ENCODE data around the gene CKS1B. TPM values are rescaled to one million over a fixed set of nuclear protein-coding genes. Genes with fewer than 3 reads are reported as not detected.

The CKS1B gene
- total RNA-seq, 3 donors from 2014 or later, result 26.8 to 52.4 (median 29.3) TPM

DNA sequence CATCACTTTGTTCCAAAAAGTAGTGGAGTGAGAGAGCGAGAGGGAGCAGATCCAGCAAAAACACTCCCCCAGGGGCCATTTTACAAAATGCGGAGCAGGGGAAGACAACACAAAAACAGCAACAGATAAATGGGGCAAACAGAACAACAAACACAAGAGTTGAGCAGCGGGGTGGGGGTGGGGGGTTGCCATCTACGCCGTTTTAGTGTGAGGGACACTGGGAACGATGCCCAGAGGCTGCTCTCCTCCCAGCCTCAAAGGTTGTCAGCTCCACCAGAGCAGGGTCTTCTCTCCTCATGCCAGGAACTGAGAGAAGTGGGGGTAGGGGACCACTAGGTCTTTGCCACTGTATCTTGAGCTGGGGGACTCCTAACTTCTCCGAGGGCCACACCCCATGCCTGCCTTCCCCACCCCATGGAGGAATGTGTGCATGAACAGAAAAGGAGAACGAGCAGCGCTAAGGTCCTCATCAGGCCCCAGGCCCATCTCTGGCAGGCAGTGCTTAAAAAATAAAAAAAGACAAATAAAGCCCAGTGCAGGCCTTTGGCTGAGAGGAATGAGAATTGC lies 17.3 kb upstream of the CKS1B start:
- TF ChIP-seq, protein P1, sequence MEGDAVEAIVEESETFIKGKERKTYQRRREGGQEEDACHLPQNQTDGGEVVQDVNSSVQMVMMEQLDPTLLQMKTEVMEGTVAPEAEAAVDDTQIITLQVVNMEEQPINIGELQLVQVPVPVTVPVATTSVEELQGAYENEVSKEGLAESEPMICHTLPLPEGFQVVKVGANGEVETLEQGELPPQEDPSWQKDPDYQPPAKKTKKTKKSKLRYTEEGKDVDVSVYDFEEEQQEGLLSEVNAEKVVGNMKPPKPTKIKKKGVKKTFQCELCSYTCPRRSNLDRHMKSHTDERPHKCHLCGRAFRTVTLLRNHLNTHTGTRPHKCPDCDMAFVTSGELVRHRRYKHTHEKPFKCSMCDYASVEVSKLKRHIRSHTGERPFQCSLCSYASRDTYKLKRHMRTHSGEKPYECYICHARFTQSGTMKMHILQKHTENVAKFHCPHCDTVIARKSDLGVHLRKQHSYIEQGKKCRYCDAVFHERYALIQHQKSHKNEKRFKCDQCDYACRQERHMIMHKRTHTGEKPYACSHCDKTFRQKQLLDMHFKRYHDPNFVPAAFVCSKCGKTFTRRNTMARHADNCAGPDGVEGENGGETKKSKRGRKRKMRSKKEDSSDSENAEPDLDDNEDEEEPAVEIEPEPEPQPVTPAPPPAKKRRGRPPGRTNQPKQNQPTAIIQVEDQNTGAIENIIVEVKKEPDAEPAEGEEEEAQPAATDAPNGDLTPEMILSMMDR (IDR thresholded peaks at IDR 0.05), result no peak
- H3K9me3 ChIP-seq, result no peaks in the 10 kb centered on the region
- intact Hi-C loops (cut with DNase I, micrococcal nuclease), result no loop called here
- ATAC-seq (no peak), DNase-seq (peak in 2 of 3 donors; percentile 23 to 29)
- peaks cover 38% of the 10 kb centered on the region for H3K4me1 ChIP-seq (ENCODE audit: low read depth)
- no peak overlapping the region for H3K4me3 ChIP-seq
- H3K36me3 ChIP-seq (ENCODE audit: low read depth), result no peaks in the 10 kb centered on the region

DNA sequence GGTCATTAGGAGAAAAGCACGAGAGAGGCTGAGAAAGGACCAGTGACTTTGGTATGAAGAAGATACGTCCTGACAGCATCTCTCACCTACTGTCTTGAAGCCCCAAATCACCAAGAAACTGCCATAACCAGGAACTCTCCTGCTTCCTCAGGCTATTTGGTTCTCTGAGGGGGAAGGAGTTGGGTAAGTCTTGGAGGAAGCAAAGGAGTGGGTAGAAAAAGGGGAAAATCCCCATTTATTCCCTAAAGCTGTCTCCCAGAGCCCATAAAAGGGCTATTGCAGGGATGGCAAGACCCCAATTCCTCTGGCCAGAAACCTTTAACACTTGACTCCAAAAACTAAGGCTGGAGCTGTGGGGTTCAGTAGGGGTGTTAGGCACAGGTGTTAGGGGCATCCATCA lies 16.4 kb upstream of the CKS1B start:
- no peak overlapping the region for H3K4me3 ChIP-seq
- H3K36me3 ChIP-seq (ENCODE audit: low read depth), result no peaks in the 10 kb centered on the region
- H3K4me1 ChIP-seq (ENCODE audit: low read depth), result peaks cover 47% of the 10 kb centered on the region
- DNase-seq, result no peak
- no peaks in the 10 kb centered on the region for H3K9me3 ChIP-seq
- TF ChIP-seq, protein P1 (IDR thresholded peaks at IDR 0.05), result no peak
- ATAC-seq, result no peak
- intact Hi-C loops (cut with DNase I, micrococcal nuclease), result no loop called here

DNA sequence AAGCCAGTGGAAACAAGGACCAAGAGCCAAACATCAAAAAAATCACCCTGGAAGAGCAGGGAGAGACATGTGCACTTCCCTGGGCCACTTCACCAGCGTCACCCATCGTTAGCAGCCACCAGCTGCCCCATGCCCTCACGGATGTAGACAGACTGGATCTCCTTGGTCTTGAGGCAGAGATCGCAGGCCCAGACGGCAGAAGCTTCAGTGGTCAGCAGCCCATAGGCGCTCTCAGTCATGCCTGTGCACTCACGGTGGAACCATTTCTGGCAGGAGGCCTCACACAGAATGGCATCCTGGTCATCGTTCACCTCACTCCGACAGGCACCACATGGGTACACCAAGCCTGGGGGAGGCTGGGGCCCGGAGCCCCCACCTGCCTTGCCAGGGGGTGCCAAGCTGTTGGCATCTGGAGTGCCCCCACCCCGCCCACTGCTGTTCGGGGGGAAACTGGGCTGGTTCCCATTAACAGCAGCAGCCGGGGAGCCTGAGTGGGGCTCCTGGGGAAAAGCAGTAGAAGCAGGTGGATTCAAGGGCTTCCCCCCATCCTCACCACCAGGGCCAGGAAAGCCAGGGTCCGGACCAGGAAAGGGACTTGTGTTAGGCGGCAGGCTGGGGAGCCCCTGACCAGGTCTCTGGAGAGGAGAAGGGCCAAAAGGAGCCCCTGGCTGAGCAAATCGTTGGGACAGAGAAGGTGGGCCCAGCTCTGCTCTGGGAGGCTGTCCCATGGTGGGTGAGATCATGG lies 15.6 kb upstream of the CKS1B start:
- peaks cover 39% of the 10 kb centered on the region for H3K4me1 ChIP-seq (ENCODE audit: low read depth)
- DNase-seq (peak in 2 of 3 donors; percentile 38 to 42), ATAC-seq (no peak)
- intact Hi-C loops (cut with DNase I, micrococcal nuclease), result no loop called here
- H3K4me3 ChIP-seq, result no peak overlapping the region
- TF ChIP-seq, protein P1 (IDR thresholded peaks at IDR 0.05), result no peak
- H3K36me3 ChIP-seq (ENCODE audit: low read depth), result no peaks in the 10 kb centered on the region
- H3K9me3 ChIP-seq, result no peaks in the 10 kb centered on the region

DNA sequence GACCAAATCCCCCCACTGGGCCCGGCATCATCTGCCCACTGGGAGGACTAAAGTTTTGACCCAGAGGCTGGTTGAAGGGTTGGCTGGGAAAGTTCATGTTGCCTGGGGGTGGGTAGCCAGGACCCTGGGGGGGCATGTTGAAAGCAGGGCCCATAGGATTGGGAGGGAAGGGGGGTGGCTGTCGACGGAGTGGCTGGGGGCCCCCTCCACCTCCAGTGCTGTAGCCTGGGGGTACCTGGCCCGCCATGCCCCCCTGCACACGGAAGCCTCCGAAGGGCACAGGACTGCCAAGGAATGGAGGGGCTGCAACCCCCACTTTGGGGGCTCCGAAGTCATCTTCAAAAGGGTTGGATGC lies 15.1 kb upstream of the CKS1B start:
- Histone ChIP-seq H3K36me3 (ENCODE audit: low read depth) (no peaks in the 10 kb centered on the region), H3K4me1 (ENCODE audit: low read depth) (peaks cover 34% of the 10 kb centered on the region), H3K9me3 (no peaks in the 10 kb centered on the region), H3K4me3 (no peak overlapping the region)
- ATAC-seq (no peak), DNase-seq (peak in 2 of 3 donors; percentile 30 to 47)
- intact Hi-C loops (cut with DNase I, micrococcal nuclease), result no loop called here
- TF ChIP-seq, protein P1 (IDR thresholded peaks at IDR 0.05), result no peak

DNA sequence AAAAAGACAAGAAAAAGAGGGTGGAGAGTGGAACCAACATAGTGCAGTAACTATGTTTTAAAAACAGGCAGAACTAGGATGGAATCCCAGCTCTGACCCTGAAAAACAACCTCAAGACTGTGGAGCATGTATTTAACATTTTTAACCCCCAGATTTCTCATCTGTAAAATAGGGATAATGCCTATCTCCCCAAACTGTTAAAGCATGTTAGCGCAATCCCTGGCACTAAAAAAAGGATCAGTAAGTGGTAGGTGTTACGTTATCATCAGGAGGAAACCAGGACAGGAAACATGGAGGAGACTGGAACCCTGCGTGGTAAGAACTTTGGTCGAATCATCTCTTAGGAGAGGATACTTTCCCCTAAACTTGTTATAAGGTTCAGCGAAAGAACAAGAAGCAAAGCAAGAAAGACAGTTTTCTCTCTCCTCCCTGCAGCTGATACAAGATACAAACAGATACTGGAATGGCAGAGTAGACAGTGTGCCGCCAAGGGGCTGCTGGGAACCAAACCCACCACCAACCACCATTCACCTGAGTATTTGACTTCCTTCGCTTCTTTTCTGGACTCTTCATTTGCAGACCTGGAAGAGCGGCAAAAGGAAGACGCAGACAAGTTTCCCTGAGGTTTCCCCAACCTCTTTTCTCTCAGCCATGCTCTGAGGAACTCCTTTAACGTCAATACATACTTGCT lies 13.9 kb upstream of the CKS1B start:
- ATAC-seq (no peak), DNase-seq (peak in 1 of 3 donors; percentile 13)
- TF ChIP-seq, protein P1 (IDR thresholded peaks at IDR 0.05), result no peak
- H3K36me3 ChIP-seq (ENCODE audit: low read depth), result no peaks in the 10 kb centered on the region
- H3K9me3 ChIP-seq, result no peaks in the 10 kb centered on the region
- H3K4me1 ChIP-seq (ENCODE audit: low read depth), result peaks cover 22% of the 10 kb centered on the region
- no peak overlapping the region for H3K4me3 ChIP-seq
- intact Hi-C loops (cut with DNase I, micrococcal nuclease), result loop anchor here in 1 of 2 donors (10.0 kb wide), 1 partner anchor 54 kb away; no protein-coding TSS in a partner anchor
